Measurements from ENCODE around the gene ZBTB45. TPM values are rescaled to one million over a fixed set of nuclear protein-coding genes. Genes with fewer than 3 reads are reported as not detected.
A peak's percentile ranks its signal among the peaks of the same experiment; 100 is the strongest.
"Not testable (repeated sequence)": the region's sequence is repeated elsewhere in the genome, so short reads cannot be mapped to it uniquely, and the experiment has no call there.

Gene ZBTB45
- total and polyA plus RNA-seq, 5 donors = 7.0 to 13.1 (median 10.4) TPM

GRCh38 chr19:58513213-58513693, 6.4 kb downstream of the ZBTB45 start:
- DNase-seq (no peak), ATAC-seq (peak in 1 of 2 donors; percentile 8)
- Histone ChIP-seq H3K27me3 (ENCODE audit: control insufficient read depth, insufficient read depth) (no peaks in the 10 kb centered on the region), H3K9me3 (ENCODE audit: control insufficient read depth, low read length) (no peaks in the 10 kb centered on the region), H3K4me3 (ENCODE audit: low read length) (no peak overlapping the region), H3K4me1 (ENCODE audit: control insufficient read depth, insufficient read depth, low read length) (peaks cover 3% of the 10 kb centered on the region), H3K27ac (ENCODE audit: low read length) (no peak overlapping the region)
- intact Hi-C loops (cut with DNase I) = no loop called here
- WGBS = 86% methylated on average over 10 of the region's 10 CpGs

- no peaks in the 10 kb centered on the region for H3K27me3 ChIP-seq (ENCODE audit: control insufficient read depth, insufficient read depth)
- ATAC-seq (no peak), DNase-seq (no peak)
- H3K4me1 ChIP-seq (ENCODE audit: control insufficient read depth, insufficient read depth, low read length) = no peaks in the 10 kb centered on the region
- no peak within 1 kb of the TSS for H3K4me3 ChIP-seq (ENCODE audit: low read length)
- WGBS = 89% methylated on average over 25 of the region's 25 CpGs
- no peak within 1 kb of the TSS for H3K27ac ChIP-seq (ENCODE audit: low read length)
- intact Hi-C loops (cut with DNase I) = no loop called here
- no peaks in the 10 kb centered on the region for H3K9me3 ChIP-seq (ENCODE audit: control insufficient read depth, low read length)
Observed at GRCh38 chr19:58511353-58512208, 8.0 kb downstream of the ZBTB45 start, which contains the start of gene SLC27A5. SLC27A5 (minus strand) TSS chr19:58511992; CDS start chr19:58511955, 37 bp downstream.

GRCh38 chr19:58510084-58510862, 9.3 kb downstream of the ZBTB45 start:
- intact Hi-C loops (cut with DNase I) = no loop called here

GRCh38 chr19:58509731-58510083, 9.9 kb downstream of the ZBTB45 start:
- H3K27me3 ChIP-seq (ENCODE audit: control insufficient read depth, insufficient read depth) = no peaks in the 10 kb centered on the region
- H3K4me3 ChIP-seq (ENCODE audit: low read length) = no peak overlapping the region
- H3K4me1 ChIP-seq (ENCODE audit: control insufficient read depth, insufficient read depth, low read length) = no peaks in the 10 kb centered on the region
- no peak overlapping the region for H3K27ac ChIP-seq (ENCODE audit: low read length)
- 88% methylated on average over 11 of the region's 11 CpGs for WGBS
- H3K9me3 ChIP-seq (ENCODE audit: control insufficient read depth, low read length) = no peaks in the 10 kb centered on the region
- DNase-seq (peak in 1 of 3 donors; percentile 17), ATAC-seq (no peak)
- intact Hi-C loops (cut with DNase I) = no loop called here

More at GRCh38 chr19:58510084-58510862, 9.3 kb downstream of the ZBTB45 start:
- ATAC-seq (no peak), DNase-seq (peak in 1 of 3 donors; percentile 51)
- no peak overlapping the region for H3K27ac ChIP-seq (ENCODE audit: low read length)
- no peak overlapping the region for H3K4me3 ChIP-seq (ENCODE audit: low read length)
- no peaks in the 10 kb centered on the region for H3K9me3 ChIP-seq (ENCODE audit: control insufficient read depth, low read length)
- no peaks in the 10 kb centered on the region for H3K4me1 ChIP-seq (ENCODE audit: control insufficient read depth, insufficient read depth, low read length)
- 83% methylated on average over 8 of the region's 8 CpGs for WGBS
- H3K27me3 ChIP-seq (ENCODE audit: control insufficient read depth, insufficient read depth) = no peaks in the 10 kb centered on the region

GRCh38 chr19:58507602-58508223, 11.9 kb downstream of the ZBTB45 start:
- ATAC-seq; H3K4me1 ChIP-seq (ENCODE audit: control insufficient read depth, insufficient read depth, low read length); intact Hi-C loops (cut with DNase I); H3K4me3 ChIP-seq (ENCODE audit: low read length); DNase-seq; H3K27me3 ChIP-seq (ENCODE audit: control insufficient read depth, insufficient read depth); H3K27ac ChIP-seq (ENCODE audit: low read length); H3K9me3 ChIP-seq (ENCODE audit: control insufficient read depth, low read length): not testable (repeated sequence)
- WGBS = 64% methylated on average over 8 of the region's 8 CpGs

- H3K27me3 ChIP-seq (ENCODE audit: control insufficient read depth, insufficient read depth) = no peaks in the 10 kb centered on the region
- intact Hi-C loops (cut with DNase I) = no loop called here
- H3K27ac ChIP-seq (ENCODE audit: low read length) = no peak overlapping the region
- 96% methylated on average over 14 of the region's 14 CpGs for WGBS
- DNase-seq (peak in 1 of 3 donors; percentile 58), ATAC-seq (no peak)
- no peaks in the 10 kb centered on the region for H3K9me3 ChIP-seq (ENCODE audit: control insufficient read depth, low read length)
- peak overlapping the region; percentile 61 for H3K4me3 ChIP-seq (ENCODE audit: low read length)
- H3K4me1 ChIP-seq (ENCODE audit: control insufficient read depth, insufficient read depth, low read length) = peaks cover 4% of the 10 kb centered on the region
Observed at GRCh38 chr19:58500242-58500641, 19.4 kb downstream of the ZBTB45 start.

GRCh38 chr19:58499021-58499927, 20.3 kb downstream of the ZBTB45 start:
- Histone ChIP-seq H3K27me3 (ENCODE audit: control insufficient read depth, insufficient read depth) (no peaks in the 10 kb centered on the region), H3K4me3 (ENCODE audit: low read length) (peak overlapping the region; percentile 61), H3K27ac (ENCODE audit: low read length) (peak overlapping the region; percentile 61), H3K9me3 (ENCODE audit: control insufficient read depth, low read length) (no peaks in the 10 kb centered on the region), H3K4me1 (ENCODE audit: control insufficient read depth, insufficient read depth, low read length) (peaks cover 4% of the 10 kb centered on the region)
- DNase-seq (peak; percentile 100), ATAC-seq (peak; percentile 98)
- intact Hi-C loops (cut with DNase I) = no loop called here
- WGBS = 2% methylated on average over 60 of the region's 60 CpGs

- Histone ChIP-seq H3K27ac (ENCODE audit: low read length) (no peak overlapping the region), H3K4me1 (ENCODE audit: control insufficient read depth, insufficient read depth, low read length) (peaks cover 4% of the 10 kb centered on the region), H3K9me3 (ENCODE audit: control insufficient read depth, low read length) (no peaks in the 10 kb centered on the region), H3K27me3 (ENCODE audit: control insufficient read depth, insufficient read depth) (no peaks in the 10 kb centered on the region), H3K4me3 (ENCODE audit: low read length) (peak overlapping the region; percentile 8)
- intact Hi-C loops (cut with DNase I) = no loop called here
- peak in 2 of 3 donors; percentile 71 to 74 for DNase-seq
- ATAC-seq = peak; percentile 18 to 39
- WGBS = 60% methylated on average over 22 of the region's 22 CpGs
Observed at GRCh38 chr19:58498316-58499020, 21.1 kb downstream of the ZBTB45 start.

- DNase-seq (peak in 1 of 3 donors; percentile 48), ATAC-seq (no peak)
- intact Hi-C loops (cut with DNase I) = no loop called here
- H3K9me3 ChIP-seq (ENCODE audit: control insufficient read depth, low read length) = no peaks in the 10 kb centered on the region
- WGBS = 81% methylated on average over 8 of the region's 8 CpGs
- no peak overlapping the region for H3K4me3 ChIP-seq (ENCODE audit: low read length)
- H3K27ac ChIP-seq (ENCODE audit: low read length) = no peak overlapping the region
- no peaks in the 10 kb centered on the region for H3K27me3 ChIP-seq (ENCODE audit: control insufficient read depth, insufficient read depth)
- peaks cover 4% of the 10 kb centered on the region for H3K4me1 ChIP-seq (ENCODE audit: control insufficient read depth, insufficient read depth, low read length)
Observed at GRCh38 chr19:58497634-58498170, 21.9 kb downstream of the ZBTB45 start.
